Common myeloid progenitor, CD34-positive (primary cell): ENCODE measurements around the gene NECTIN2.

Source experiments
- CTCF ChIA-PET: fragments of 350-600 bp; sonication (Branson Sonifier 250); formaldehyde crosslinking; loops from one replicate; lab custom pipeline; 2021; ENCODE audit warnings: antibody characterized with exemption; lab: Charles Lee
- POLR2A ChIA-PET: fragments of 350-600 bp; sonication (Branson Sonifier 250); formaldehyde crosslinking; loops from one replicate; lab custom pipeline; 2021; ENCODE audit warnings: antibody characterized with exemption; lab: Charles Lee
- DNase-seq, 3 donors: peaks; one replicate each; pipeline versions ENCODE4 v3.0.0 to v3.0.0-alpha.2; 2013
- H3K27ac ChIP-seq, 2 experiments: 1 replicate in 1 of 2; 2 replicates in 1 of 2; pipeline ENCODE4 v1.7.0; 2013; ENCODE audit warnings: inconsistent platforms in 2 of 2, low read length in 2 of 2, mild to moderate bottlenecking in 2 of 2, low read depth in 1 of 2, moderate library complexity in 1 of 2; ENCODE audit not compliant: severe bottlenecking in 2 of 2, insufficient read depth in 1 of 2, poor library complexity in 1 of 2
- H3K27me3 ChIP-seq, 5 experiments: replicated peaks in 2 of 5; 1 replicate in 3 of 5; 2 replicates in 2 of 5; pipeline versions ENCODE4 v1.6.1 to v1.7.0; 2013; ENCODE audit warnings: low read length in 4 of 5, mild to moderate bottlenecking in 2 of 5, moderate library complexity in 2 of 5, inconsistent platforms in 1 of 5; ENCODE audit not compliant: insufficient read depth in 5 of 5, control insufficient read depth in 4 of 5
- H3K36me3 ChIP-seq, 4 experiments: 1 replicate in 2 of 4; 2 replicates in 2 of 4; pipeline versions ENCODE4 v1.6.1 to v1.7.0; 2013; ENCODE audit warnings: low read length in 3 of 4, control low read depth in 1 of 4, mild to moderate bottlenecking in 1 of 4; ENCODE audit not compliant: control insufficient read depth in 4 of 4, insufficient read depth in 4 of 4
- H3K4me1 ChIP-seq, 4 experiments: 1 replicate in 3 of 4; 2 replicates in 1 of 4; pipeline versions ENCODE4 v1.6.1 to v1.7.1; 2013; ENCODE audit warnings: low read length in 3 of 4, mild to moderate bottlenecking in 3 of 4, control low read depth in 1 of 4, inconsistent platforms in 1 of 4, moderate library complexity in 1 of 4; ENCODE audit not compliant: control insufficient read depth in 4 of 4, insufficient read depth in 4 of 4; ENCODE audit errors: control extremely low read depth in 1 of 4
- H3K4me3 ChIP-seq, 7 experiments: 1 replicate in 4 of 7; 2 replicates in 3 of 7; pipeline versions ENCODE4 v1.5.1 to v1.7.0; 2013; ENCODE audit warnings: mild to moderate bottlenecking in 7 of 7, low read length in 6 of 7, moderate library complexity in 6 of 7, inconsistent platforms in 2 of 7, low read depth in 2 of 7, control low read depth in 1 of 7; ENCODE audit not compliant: insufficient read depth in 4 of 7, control insufficient read depth in 1 of 7; ENCODE audit errors: extremely low read depth in 1 of 7
- H3K9me3 ChIP-seq, 5 experiments: 1 replicate in 4 of 5; 2 replicates in 1 of 5; pipeline versions ENCODE4 v1.6.1 to v1.7.1; 2013; ENCODE audit warnings: low read length in 4 of 5, mild to moderate bottlenecking in 2 of 5, inconsistent platforms in 1 of 5, low read depth in 1 of 5, moderate library complexity in 1 of 5; ENCODE audit not compliant: control insufficient read depth in 4 of 5, insufficient read depth in 2 of 5; ENCODE audit errors: control extremely low read depth in 1 of 5
- WGBS: methylation state at CpG from one replicate; pipeline ENCODE4 v1.1.5; 2013; ENCODE audit not compliant: insufficient coverage; 5-methylcytosine and 5-hydroxymethylcytosine counted together

The NECTIN2 gene

GRCh38 chr19:44845286-44845611, 848 bp upstream of the NECTIN2 start:
- WGBS, result 11% methylated on average over 10 of the region's 12 CpGs
- H3K27ac ChIP-seq, result peak overlapping the region in 1 of 2 experiments; percentile 27
- peak overlapping the region in 6 of 7 experiments; percentile 23 to 92 (median 71) for H3K4me3 ChIP-seq
- DNase-seq, result peak in 1 of 3 donors; percentile 37
- no peaks in the 10 kb centered on the region for H3K36me3 ChIP-seq
- ChIA-PET POLR2A (interaction anchor here (0.6 to 1.4 kb wide), 4 partner anchors 25 to 109 kb away, joined by 3 to 4 read pairs (median 3); no protein-coding TSS in a partner anchor), CTCF (no interaction called here)
- no peaks in the 10 kb centered on the region for H3K9me3 ChIP-seq
- peaks cover 8 to 56% (median 55%) of the 10 kb centered on the region in 4 experiments for H3K4me1 ChIP-seq
- no peaks in the 10 kb centered on the region for H3K27me3 ChIP-seq

GRCh38 chr19:44846455-44847143, 502 bp downstream of the NECTIN2 start:
- Histone ChIP-seq H3K36me3 (no peaks in the 10 kb centered on the region), H3K27me3 (no peaks in the 10 kb centered on the region), H3K4me3 (peak overlapping the region; percentile 66 to 92 (median 82)), H3K27ac (peak overlapping the region; percentile 42 to 90), H3K9me3 (no peaks in the 10 kb centered on the region), H3K4me1 (peaks cover 8 to 66% (median 62%) of the 10 kb centered on the region in 4 experiments)
- under 1% methylated on average over 29 of the region's 51 CpGs for WGBS
- DNase-seq, result peak in 1 of 3 donors; percentile 6
- ChIA-PET CTCF (interaction anchor here (1.0 to 2.6 kb wide), 5 partner anchors 10 to 124 kb away, joined by 3 to 10 read pairs (median 4); no protein-coding TSS in a partner anchor), POLR2A (interaction anchor here (0.8 to 1.4 kb wide), 3 partner anchors 10 to 76 kb away, joined by 3 to 4 read pairs (median 3); no protein-coding TSS in a partner anchor)

- no peak for DNase-seq
- H3K27me3 ChIP-seq, result no peaks in the 10 kb centered on the region
- POLR2A ChIA-PET, result interaction anchor here (0.8 kb wide), 1 partner anchor 9 kb away, joined by 4 read pairs; no protein-coding TSS in a partner anchor
- CTCF ChIA-PET, result interaction anchor here (0.8 to 2.6 kb wide), 5 partner anchors 9 to 156 kb away, joined by 3 to 10 read pairs (median 4); no protein-coding TSS in a partner anchor
- peaks cover 8 to 74% (median 70%) of the 10 kb centered on the region in 4 experiments for H3K4me1 ChIP-seq
- peak overlapping the region; percentile 66 to 92 (median 82) for H3K4me3 ChIP-seq
- peak overlapping the region; percentile 42 to 90 for H3K27ac ChIP-seq
- under 1% methylated on average over 36 of the region's 47 CpGs for WGBS
- H3K9me3 ChIP-seq, result no peaks in the 10 kb centered on the region
- no peaks in the 10 kb centered on the region for H3K36me3 ChIP-seq
These were observed 1.3 kb downstream of the NECTIN2 start for GRCh38 chr19:44847144-44848035.

GRCh38 chr19:44848036-44848811, 2.1 kb downstream of the NECTIN2 start:
- ChIA-PET CTCF (interaction anchor here (0.8 to 2.6 kb wide), 5 partner anchors 9 to 157 kb away, joined by 3 to 10 read pairs (median 3); no protein-coding TSS in a partner anchor), POLR2A (no interaction called here)
- Histone ChIP-seq H3K9me3 (no peaks in the 10 kb centered on the region), H3K36me3 (no peaks in the 10 kb centered on the region), H3K27ac (no peak overlapping the region), H3K4me1 (peaks cover 8 to 78% (median 76%) of the 10 kb centered on the region in 4 experiments), H3K27me3 (no peaks in the 10 kb centered on the region), H3K4me3 (peak overlapping the region in 6 of 7 experiments; percentile 68 to 92 (median 82))
- 20% methylated on average over 18 of the region's 19 CpGs for WGBS
- DNase-seq, result no peak

- H3K36me3 ChIP-seq, result peaks cover 0 to 3% (median 0%) of the 10 kb centered on the region in 4 experiments
- 51% methylated on average over 9 of the region's 18 CpGs for WGBS
- peaks cover 8 to 78% (median 78%) of the 10 kb centered on the region in 4 experiments for H3K4me1 ChIP-seq
- no peak for DNase-seq
- POLR2A ChIA-PET, result interaction anchor here (1.3 kb wide), 1 partner anchor 79 kb away, joined by 3 read pairs; no protein-coding TSS in a partner anchor
- no peak overlapping the region for H3K27ac ChIP-seq
- H3K4me3 ChIP-seq, result peak overlapping the region in 4 of 7 experiments; percentile 15 to 92 (median 58)
- CTCF ChIA-PET, result interaction anchor here (0.8 to 2.2 kb wide), 7 partner anchors 10 to 158 kb away, joined by 3 to 5 read pairs (median 3); no protein-coding TSS in a partner anchor
- no peaks in the 10 kb centered on the region for H3K9me3 ChIP-seq
- H3K27me3 ChIP-seq, result no peaks in the 10 kb centered on the region
These were observed 2.8 kb downstream of the NECTIN2 start for GRCh38 chr19:44848812-44849447.
